HepG2 (cell line): Measurements from ENCODE around the gene ARHGAP5. TPM values are rescaled to one million over a fixed set of nuclear protein-coding genes. Genes with fewer than 3 reads are reported as not detected.

ENCODE experiments used
- EED ChIP-seq: sonication (generic); formaldehyde crosslinking; IDR thresholded peaks from 2 replicates; pipeline ENCODE4 v1.5.0; 2020; ENCODE audit warnings: mild to moderate bottlenecking, missing genetic modification reagents
- RFX1 ChIP-seq: fragments of 450-650 bp; IDR thresholded peaks from 2 replicates; pipeline ENCODE4 v1.6.1; 2017
- XRCC5 ChIP-seq: fragments of 200-400 bp; formaldehyde crosslinking; optimal IDR thresholded peaks from 2 replicates; pipeline ENCODE3; 2017; ENCODE audit warnings: mild to moderate bottlenecking, low read length
- ZNF326 ChIP-seq: sonication (generic); formaldehyde crosslinking; IDR thresholded peaks from 2 replicates; pipeline ENCODE4 v1.4.0; 2020; ENCODE audit warnings: missing genetic modification reagents, borderline replicate concordance
- ZNF335 ChIP-seq: sonication (generic); formaldehyde crosslinking; IDR thresholded peaks from 2 replicates; pipeline ENCODE4 v1.4.0; 2020; ENCODE audit warnings: missing genetic modification reagents
- polyA plus RNA-seq, 8 experiments: library from polyadenylated mRNA; depleted of rRNA in 3 of 8; stranded (reverse) in 7 of 8; unstranded in 1 of 8; fragments of >200 nt; fragmentation: Illumina TruSeq in 4 of 8; extraction: Trizol in 4 of 8; gene quantifications; 2 replicates each; pipeline versions ENCODE4 v1.2.1 to v1.2.3, GENCODE V29; 2011 to 2016; ENCODE audit warnings: low read depth in 4 of 8, missing spikeins in 1 of 8, mixed read lengths in 1 of 8; ENCODE audit not compliant: insufficient read depth in 1 of 8
- total RNA-seq, 5 experiments: library from RNA; depleted of rRNA; stranded (reverse); fragments of >200 nt; fragmentation: Illumina TruSeq; extraction: Trizol; gene quantifications; 2 replicates each; pipeline ENCODE4 v1.2.3, GENCODE V29; 2016; ENCODE audit warnings: low read depth in 1 of 5
- TF ChIP-seq, protein P1 (sequence below): sonication (generic); formaldehyde crosslinking; IDR thresholded peaks from 2 replicates; pipeline ENCODE4 v1.8.1; 2022; ENCODE audit warnings: low read depth, mild to moderate bottlenecking, missing genetic modification reagents
- TF ChIP-seq, protein P2 (sequence below), 2 experiments: sonication (generic) in 1 of 2; formaldehyde crosslinking in 1 of 2; IDR thresholded peaks; 2 replicates each; pipeline versions ENCODE4 v1.5.1 to v1.6.1; 2011 to 2020; ENCODE audit warnings: borderline replicate concordance in 1 of 2, low read depth in 1 of 2, low read length in 1 of 2, mild to moderate bottlenecking in 1 of 2, missing genetic modification reagents in 1 of 2, moderate library complexity in 1 of 2
- TF ChIP-seq, protein P3 (sequence below): sonication (generic); formaldehyde crosslinking; IDR thresholded peaks from 2 replicates; pipeline ENCODE4 v1.8.1; 2023; ENCODE audit warnings: mild to moderate bottlenecking, missing genetic modification reagents, borderline replicate concordance
- TF ChIP-seq, protein P4 (sequence below): sonication (generic); formaldehyde crosslinking; IDR thresholded peaks from 2 replicates; pipeline ENCODE4 v1.9.0; 2022; ENCODE audit warnings: missing genetic modification reagents, mild to moderate bottlenecking, borderline replicate concordance
- TF ChIP-seq, protein P5 (sequence below), 2 experiments: sonication (generic) in 1 of 2; formaldehyde crosslinking in 1 of 2; IDR thresholded peaks; 2 replicates each; pipeline versions ENCODE4 v1.4.0 to v1.6.1; 2016 to 2020; ENCODE audit warnings: borderline replicate concordance in 1 of 2, low read depth in 1 of 2, mild to moderate bottlenecking in 1 of 2, missing genetic modification reagents in 1 of 2

The ARHGAP5 gene
- total and polyA plus RNA-seq, 2 of the 13 experiments (the other 11 are each of a cell fraction or from before 2014, with no cell fraction given), result 33.7 to 144 TPM

DNA sequence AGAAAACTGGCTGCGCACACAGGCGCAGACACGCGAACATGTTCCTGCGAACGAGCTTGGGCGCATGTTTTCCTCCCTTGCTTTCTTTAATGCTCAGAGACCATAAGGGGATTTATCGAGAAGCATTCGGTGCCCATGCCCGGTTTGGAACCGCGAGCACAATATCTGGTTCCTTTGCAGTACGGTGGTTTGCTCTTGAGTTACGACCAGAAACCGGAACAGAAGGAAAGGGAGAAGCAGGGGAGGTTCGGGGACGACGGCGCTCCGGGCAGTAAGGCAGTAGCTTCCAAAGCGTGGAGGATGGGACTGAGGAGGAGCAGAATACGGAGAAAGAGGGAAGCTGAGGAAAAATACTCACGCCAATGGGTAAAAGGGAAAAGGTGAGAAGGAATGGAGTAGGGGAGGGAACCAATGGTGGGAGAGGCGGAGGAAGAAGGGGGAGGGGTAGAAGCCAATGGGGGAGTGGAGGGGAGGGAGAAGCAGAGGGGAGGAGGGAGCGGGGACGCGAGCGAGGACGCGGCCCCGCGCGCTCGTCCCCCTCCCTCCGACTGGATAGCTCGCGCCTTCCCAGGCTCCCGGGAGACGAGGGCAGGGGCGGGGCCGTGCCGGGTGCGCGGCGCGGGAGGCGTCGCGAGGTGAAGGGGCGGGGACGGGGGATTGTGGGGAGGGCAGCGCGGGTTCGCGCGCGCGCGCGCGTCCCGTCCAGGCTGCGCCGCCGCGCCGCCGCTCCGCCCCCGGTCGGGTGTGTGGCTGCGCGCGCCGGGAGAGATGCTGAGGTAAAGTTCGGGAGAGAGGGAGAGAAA, 625 bp upstream of the ARHGAP5 start (continued):
- TF ChIP-seq, protein P1, sequence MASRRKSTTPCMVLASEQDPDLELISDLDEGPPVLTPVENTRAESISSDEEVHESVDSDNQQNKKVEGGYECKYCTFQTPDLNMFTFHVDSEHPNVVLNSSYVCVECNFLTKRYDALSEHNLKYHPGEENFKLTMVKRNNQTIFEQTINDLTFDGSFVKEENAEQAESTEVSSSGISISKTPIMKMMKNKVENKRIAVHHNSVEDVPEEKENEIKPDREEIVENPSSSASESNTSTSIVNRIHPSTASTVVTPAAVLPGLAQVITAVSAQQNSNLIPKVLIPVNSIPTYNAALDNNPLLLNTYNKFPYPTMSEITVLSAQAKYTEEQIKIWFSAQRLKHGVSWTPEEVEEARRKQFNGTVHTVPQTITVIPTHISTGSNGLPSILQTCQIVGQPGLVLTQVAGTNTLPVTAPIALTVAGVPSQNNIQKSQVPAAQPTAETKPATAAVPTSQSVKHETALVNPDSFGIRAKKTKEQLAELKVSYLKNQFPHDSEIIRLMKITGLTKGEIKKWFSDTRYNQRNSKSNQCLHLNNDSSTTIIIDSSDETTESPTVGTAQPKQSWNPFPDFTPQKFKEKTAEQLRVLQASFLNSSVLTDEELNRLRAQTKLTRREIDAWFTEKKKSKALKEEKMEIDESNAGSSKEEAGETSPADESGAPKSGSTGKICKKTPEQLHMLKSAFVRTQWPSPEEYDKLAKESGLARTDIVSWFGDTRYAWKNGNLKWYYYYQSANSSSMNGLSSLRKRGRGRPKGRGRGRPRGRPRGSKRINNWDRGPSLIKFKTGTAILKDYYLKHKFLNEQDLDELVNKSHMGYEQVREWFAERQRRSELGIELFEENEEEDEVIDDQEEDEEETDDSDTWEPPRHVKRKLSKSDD, result 0 out of 2 replicates have a peak, but pooled peaks have one; percentile 44
- TF ChIP-seq ZNF335 (CRISPR knock-in tag) (no peak; the same call in none of the 2 replicates), RFX1 (no peak), XRCC5 (no peak), ZNF326 (CRISPR knock-in tag) (no peak; the same call in 1 of the 2 replicates), EED (CRISPR knock-in tag) (peak; percentile 5; the same call in 1 of the 2 replicates)
- TF ChIP-seq, protein P2, sequence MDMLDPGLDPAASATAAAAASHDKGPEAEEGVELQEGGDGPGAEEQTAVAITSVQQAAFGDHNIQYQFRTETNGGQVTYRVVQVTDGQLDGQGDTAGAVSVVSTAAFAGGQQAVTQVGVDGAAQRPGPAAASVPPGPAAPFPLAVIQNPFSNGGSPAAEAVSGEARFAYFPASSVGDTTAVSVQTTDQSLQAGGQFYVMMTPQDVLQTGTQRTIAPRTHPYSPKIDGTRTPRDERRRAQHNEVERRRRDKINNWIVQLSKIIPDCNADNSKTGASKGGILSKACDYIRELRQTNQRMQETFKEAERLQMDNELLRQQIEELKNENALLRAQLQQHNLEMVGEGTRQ (IDR thresholded peaks at IDR 0.05; ENCODE audit: low read depth, low read length), result no peak
- TF ChIP-seq, protein P2 (CRISPR knock-in tag; IDR thresholded peaks at IDR 0.05; ENCODE audit: borderline replicate concordance), result peak; percentile 21; the same call in 1 of the 2 replicates
- TF ChIP-seq, protein P3, sequence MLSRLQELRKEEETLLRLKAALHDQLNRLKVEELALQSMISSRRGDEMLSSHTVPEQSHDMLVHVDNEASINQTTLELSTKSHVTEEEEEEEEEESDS (CRISPR knock-in tag), result 0 out of 2 replicates have a peak, but pooled peaks have one; percentile 13
- TF ChIP-seq, protein P4, sequence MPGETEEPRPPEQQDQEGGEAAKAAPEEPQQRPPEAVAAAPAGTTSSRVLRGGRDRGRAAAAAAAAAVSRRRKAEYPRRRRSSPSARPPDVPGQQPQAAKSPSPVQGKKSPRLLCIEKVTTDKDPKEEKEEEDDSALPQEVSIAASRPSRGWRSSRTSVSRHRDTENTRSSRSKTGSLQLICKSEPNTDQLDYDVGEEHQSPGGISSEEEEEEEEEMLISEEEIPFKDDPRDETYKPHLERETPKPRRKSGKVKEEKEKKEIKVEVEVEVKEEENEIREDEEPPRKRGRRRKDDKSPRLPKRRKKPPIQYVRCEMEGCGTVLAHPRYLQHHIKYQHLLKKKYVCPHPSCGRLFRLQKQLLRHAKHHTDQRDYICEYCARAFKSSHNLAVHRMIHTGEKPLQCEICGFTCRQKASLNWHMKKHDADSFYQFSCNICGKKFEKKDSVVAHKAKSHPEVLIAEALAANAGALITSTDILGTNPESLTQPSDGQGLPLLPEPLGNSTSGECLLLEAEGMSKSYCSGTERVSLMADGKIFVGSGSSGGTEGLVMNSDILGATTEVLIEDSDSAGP (CRISPR knock-in tag), result peak; percentile 82
- TF ChIP-seq, protein P5, sequence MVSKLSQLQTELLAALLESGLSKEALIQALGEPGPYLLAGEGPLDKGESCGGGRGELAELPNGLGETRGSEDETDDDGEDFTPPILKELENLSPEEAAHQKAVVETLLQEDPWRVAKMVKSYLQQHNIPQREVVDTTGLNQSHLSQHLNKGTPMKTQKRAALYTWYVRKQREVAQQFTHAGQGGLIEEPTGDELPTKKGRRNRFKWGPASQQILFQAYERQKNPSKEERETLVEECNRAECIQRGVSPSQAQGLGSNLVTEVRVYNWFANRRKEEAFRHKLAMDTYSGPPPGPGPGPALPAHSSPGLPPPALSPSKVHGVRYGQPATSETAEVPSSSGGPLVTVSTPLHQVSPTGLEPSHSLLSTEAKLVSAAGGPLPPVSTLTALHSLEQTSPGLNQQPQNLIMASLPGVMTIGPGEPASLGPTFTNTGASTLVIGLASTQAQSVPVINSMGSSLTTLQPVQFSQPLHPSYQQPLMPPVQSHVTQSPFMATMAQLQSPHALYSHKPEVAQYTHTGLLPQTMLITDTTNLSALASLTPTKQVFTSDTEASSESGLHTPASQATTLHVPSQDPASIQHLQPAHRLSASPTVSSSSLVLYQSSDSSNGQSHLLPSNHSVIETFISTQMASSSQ (IDR thresholded peaks at IDR 0.05; ENCODE audit: low read depth), result peak; percentile 29
- TF ChIP-seq, protein P5 (CRISPR knock-in tag; IDR thresholded peaks at IDR 0.05; ENCODE audit: borderline replicate concordance), result no peak; the same call in 1 of the 2 replicates
